Measurements from ENCODE around the gene NHSL1.

Gene NHSL1

GRCh38 chr6:138443979-138444378 lies 55.3 kb downstream of the NHSL1 start:
- Histone ChIP-seq H3K27me3 (ENCODE audit: control insufficient read depth in 2 of 2, insufficient read depth in 2 of 2, low read length in 2 of 2) (no peaks in the 10 kb centered on the region), H3K36me3 (ENCODE audit: control insufficient read depth in 2 of 2, insufficient read depth in 2 of 2, low read length in 2 of 2) (peaks cover 27 to 44% of the 10 kb centered on the region in 2 donors), H3K9ac (ENCODE audit: low read depth in 1 of 2, low read length in 2 of 2) (no peak overlapping the region), H3K27ac (ENCODE audit: low read depth in 2 of 2, low read length in 2 of 2) (no peak overlapping the region), H3K4me3 (ENCODE audit: low read length in 2 of 2) (no peak overlapping the region), H3K4me1 (ENCODE audit: control insufficient read depth in 2 of 2, insufficient read depth in 2 of 2, low read length in 2 of 2) (peaks cover 0 to 3% of the 10 kb centered on the region in 2 donors), H3K9me3 (ENCODE audit: control insufficient read depth in 2 of 2, low read length in 2 of 2) (no peaks in the 10 kb centered on the region)

DNA sequence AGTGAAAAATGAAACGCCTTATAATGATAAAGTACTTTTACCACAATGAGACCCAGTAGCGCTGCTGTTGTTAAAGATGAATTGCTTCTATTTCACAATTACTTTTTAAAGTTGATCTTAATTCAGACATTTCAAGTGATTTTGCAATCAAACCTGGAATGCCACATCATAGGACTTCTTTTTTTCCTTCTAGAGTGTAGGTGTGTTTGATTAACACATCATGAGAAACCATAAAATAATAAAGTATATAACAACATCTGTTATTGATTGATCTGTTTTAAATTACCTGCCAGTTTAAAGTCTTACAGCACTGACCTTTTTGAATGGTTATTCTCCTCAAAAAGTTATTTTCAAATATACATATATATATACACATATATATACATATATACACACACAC lies 56.6 kb downstream of the NHSL1 start:
- Histone ChIP-seq H3K27ac (ENCODE audit: low read depth in 2 of 2, low read length in 2 of 2) (no peak overlapping the region), H3K27me3 (ENCODE audit: control insufficient read depth in 2 of 2, insufficient read depth in 2 of 2, low read length in 2 of 2) (no peaks in the 10 kb centered on the region), H3K4me3 (ENCODE audit: low read length in 2 of 2) (no peak overlapping the region), H3K9ac (ENCODE audit: low read depth in 1 of 2, low read length in 2 of 2) (no peak overlapping the region), H3K36me3 (ENCODE audit: control insufficient read depth in 2 of 2, insufficient read depth in 2 of 2, low read length in 2 of 2) (peaks cover 27 to 50% of the 10 kb centered on the region in 2 donors), H3K9me3 (ENCODE audit: control insufficient read depth in 2 of 2, low read length in 2 of 2) (no peaks in the 10 kb centered on the region), H3K4me1 (ENCODE audit: control insufficient read depth in 2 of 2, insufficient read depth in 2 of 2, low read length in 2 of 2) (peaks cover 0 to 3% of the 10 kb centered on the region in 2 donors)

- peaks cover 29 to 53% of the 10 kb centered on the region in 2 donors for H3K36me3 ChIP-seq (ENCODE audit: control insufficient read depth in 2 of 2, insufficient read depth in 2 of 2, low read length in 2 of 2)
- no peaks in the 10 kb centered on the region for H3K27me3 ChIP-seq (ENCODE audit: control insufficient read depth in 2 of 2, insufficient read depth in 2 of 2, low read length in 2 of 2)
- H3K4me3 ChIP-seq (ENCODE audit: low read length in 2 of 2): no peak overlapping the region
- peaks cover 0 to 3% of the 10 kb centered on the region in 2 donors for H3K4me1 ChIP-seq (ENCODE audit: control insufficient read depth in 2 of 2, insufficient read depth in 2 of 2, low read length in 2 of 2)
- H3K27ac ChIP-seq (ENCODE audit: low read depth in 2 of 2, low read length in 2 of 2): no peak overlapping the region
- H3K9ac ChIP-seq (ENCODE audit: low read depth in 1 of 2, low read length in 2 of 2): no peak overlapping the region
- no peaks in the 10 kb centered on the region for H3K9me3 ChIP-seq (ENCODE audit: control insufficient read depth in 2 of 2, low read length in 2 of 2)
Observed at GRCh38 chr6:138441965-138442364, 57.3 kb downstream of the NHSL1 start.

DNA sequence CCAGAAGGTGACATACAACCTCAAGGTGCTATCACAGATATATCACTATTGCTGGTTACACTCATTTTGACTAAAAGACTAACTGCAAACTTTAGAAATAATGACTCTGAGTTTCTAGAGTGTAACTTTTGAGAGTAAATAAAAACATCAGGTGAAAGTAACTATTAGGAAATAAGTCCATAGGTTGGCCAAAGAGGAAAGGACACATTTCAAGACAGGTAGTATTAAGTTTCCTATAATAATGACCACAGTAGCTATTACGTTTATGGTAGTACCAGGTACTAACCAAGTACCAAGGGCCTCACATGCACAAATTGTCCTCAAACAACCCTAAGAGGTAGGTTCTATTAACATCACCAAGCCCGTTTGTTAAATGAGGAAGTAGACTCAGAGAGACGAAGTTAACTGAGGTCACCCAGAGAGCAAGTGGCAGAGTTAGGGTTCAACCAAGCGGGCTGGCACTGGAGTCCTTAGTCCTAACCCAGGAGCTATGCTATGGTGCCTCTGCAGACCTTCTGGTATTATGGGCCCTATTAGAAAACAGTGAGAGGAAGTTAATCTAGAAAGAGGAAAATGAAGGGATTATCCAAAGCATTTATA lies 58.4 kb downstream of the NHSL1 start:
- Histone ChIP-seq H3K4me3 (ENCODE audit: low read length in 2 of 2) (no peak overlapping the region), H3K27ac (ENCODE audit: low read depth in 2 of 2, low read length in 2 of 2) (no peak overlapping the region), H3K4me1 (ENCODE audit: control insufficient read depth in 2 of 2, insufficient read depth in 2 of 2, low read length in 2 of 2) (peaks cover 0 to 3% of the 10 kb centered on the region in 2 donors), H3K9ac (ENCODE audit: low read depth in 1 of 2, low read length in 2 of 2) (no peak overlapping the region), H3K27me3 (ENCODE audit: control insufficient read depth in 2 of 2, insufficient read depth in 2 of 2, low read length in 2 of 2) (no peaks in the 10 kb centered on the region), H3K36me3 (ENCODE audit: control insufficient read depth in 2 of 2, insufficient read depth in 2 of 2, low read length in 2 of 2) (peaks cover 31 to 51% of the 10 kb centered on the region in 2 donors), H3K9me3 (ENCODE audit: control insufficient read depth in 2 of 2, low read length in 2 of 2) (no peaks in the 10 kb centered on the region)

DNA sequence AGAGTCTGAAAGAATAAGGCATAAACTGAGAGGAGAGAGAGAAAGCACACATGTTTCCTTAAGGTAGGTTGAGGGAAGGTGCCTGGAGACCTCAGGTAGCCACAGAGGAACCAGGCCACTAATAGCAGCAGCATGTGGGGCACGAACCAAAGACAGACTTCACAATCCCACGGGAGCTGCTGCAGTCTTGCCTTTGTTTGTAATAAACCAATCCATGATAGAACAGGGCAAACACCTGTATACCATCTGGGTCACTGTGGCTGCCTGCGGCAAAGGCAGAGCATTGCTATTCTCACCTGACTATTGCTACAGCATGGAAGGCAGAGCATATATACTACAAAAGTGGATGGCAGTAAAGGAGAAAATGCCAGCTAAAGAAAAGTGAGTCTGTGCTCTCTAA lies 59.0 kb downstream of the NHSL1 start:
- Histone ChIP-seq H3K4me1 (ENCODE audit: control insufficient read depth in 2 of 2, insufficient read depth in 2 of 2, low read length in 2 of 2) (peaks cover 0 to 3% of the 10 kb centered on the region in 2 donors), H3K27me3 (ENCODE audit: control insufficient read depth in 2 of 2, insufficient read depth in 2 of 2, low read length in 2 of 2) (no peaks in the 10 kb centered on the region), H3K9me3 (ENCODE audit: control insufficient read depth in 2 of 2, low read length in 2 of 2) (no peaks in the 10 kb centered on the region), H3K4me3 (ENCODE audit: low read length in 2 of 2) (no peak overlapping the region), H3K9ac (ENCODE audit: low read depth in 1 of 2, low read length in 2 of 2) (no peak overlapping the region), H3K36me3 (ENCODE audit: control insufficient read depth in 2 of 2, insufficient read depth in 2 of 2, low read length in 2 of 2) (peaks cover 31 to 55% of the 10 kb centered on the region in 2 donors), H3K27ac (ENCODE audit: low read depth in 2 of 2, low read length in 2 of 2) (no peak overlapping the region)

DNA sequence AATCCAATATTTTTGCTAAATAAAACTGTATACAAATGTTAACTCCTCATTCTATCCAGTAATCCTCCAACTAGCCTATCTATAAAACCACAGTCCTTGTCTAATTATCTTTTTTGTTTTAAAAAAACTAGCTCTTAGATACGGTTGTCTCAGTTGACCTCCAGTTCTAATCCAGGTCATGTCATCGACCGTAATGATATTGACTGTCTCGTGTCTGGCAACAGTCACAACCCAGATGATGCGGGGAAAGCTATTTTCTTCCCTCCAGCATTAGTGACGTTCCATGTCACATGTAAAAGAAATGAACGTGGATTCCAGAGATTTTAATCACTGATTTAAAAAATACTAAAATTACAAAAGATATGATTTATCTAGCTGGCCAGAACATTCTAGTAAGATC lies 59.7 kb downstream of the NHSL1 start:
- no peak overlapping the region for H3K9ac ChIP-seq (ENCODE audit: low read depth in 1 of 2, low read length in 2 of 2)
- no peak overlapping the region for H3K27ac ChIP-seq (ENCODE audit: low read depth in 2 of 2, low read length in 2 of 2)
- peaks cover 31 to 55% of the 10 kb centered on the region in 2 donors for H3K36me3 ChIP-seq (ENCODE audit: control insufficient read depth in 2 of 2, insufficient read depth in 2 of 2, low read length in 2 of 2)
- no peaks in the 10 kb centered on the region for H3K27me3 ChIP-seq (ENCODE audit: control insufficient read depth in 2 of 2, insufficient read depth in 2 of 2, low read length in 2 of 2)
- H3K4me3 ChIP-seq (ENCODE audit: low read length in 2 of 2): no peak overlapping the region
- peaks cover 0 to 3% of the 10 kb centered on the region in 2 donors for H3K4me1 ChIP-seq (ENCODE audit: control insufficient read depth in 2 of 2, insufficient read depth in 2 of 2, low read length in 2 of 2)
- H3K9me3 ChIP-seq (ENCODE audit: control insufficient read depth in 2 of 2, low read length in 2 of 2): no peaks in the 10 kb centered on the region

DNA sequence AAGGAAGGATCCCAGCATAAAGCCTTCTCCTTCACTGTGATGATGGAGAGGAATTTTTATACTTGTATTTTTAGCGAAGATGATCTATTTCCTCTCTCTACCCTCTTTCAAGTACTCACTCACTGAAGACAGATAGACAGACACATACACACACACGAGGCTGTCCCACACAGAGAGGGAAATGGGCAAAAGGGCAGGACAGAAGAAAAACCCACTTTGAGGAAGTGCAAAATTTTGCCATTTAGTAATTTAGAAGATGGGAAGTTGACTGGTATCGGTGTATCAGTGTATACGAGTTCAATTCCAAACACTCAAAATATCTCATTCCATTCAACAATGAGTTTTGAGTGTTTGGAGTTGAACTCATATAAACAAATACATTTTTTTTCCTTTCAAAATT lies 64.4 kb downstream of the NHSL1 start:
- Histone ChIP-seq H3K4me3 (ENCODE audit: low read length in 2 of 2) (no peak overlapping the region), H3K27me3 (ENCODE audit: control insufficient read depth in 2 of 2, insufficient read depth in 2 of 2, low read length in 2 of 2) (no peaks in the 10 kb centered on the region), H3K36me3 (ENCODE audit: control insufficient read depth in 2 of 2, insufficient read depth in 2 of 2, low read length in 2 of 2) (peaks cover 48 to 56% of the 10 kb centered on the region in 2 donors), H3K4me1 (ENCODE audit: control insufficient read depth in 2 of 2, insufficient read depth in 2 of 2, low read length in 2 of 2) (no peaks in the 10 kb centered on the region), H3K27ac (ENCODE audit: low read depth in 2 of 2, low read length in 2 of 2) (no peak overlapping the region), H3K9me3 (ENCODE audit: control insufficient read depth in 2 of 2, low read length in 2 of 2) (no peaks in the 10 kb centered on the region), H3K9ac (ENCODE audit: low read depth in 1 of 2, low read length in 2 of 2) (no peak overlapping the region)

DNA sequence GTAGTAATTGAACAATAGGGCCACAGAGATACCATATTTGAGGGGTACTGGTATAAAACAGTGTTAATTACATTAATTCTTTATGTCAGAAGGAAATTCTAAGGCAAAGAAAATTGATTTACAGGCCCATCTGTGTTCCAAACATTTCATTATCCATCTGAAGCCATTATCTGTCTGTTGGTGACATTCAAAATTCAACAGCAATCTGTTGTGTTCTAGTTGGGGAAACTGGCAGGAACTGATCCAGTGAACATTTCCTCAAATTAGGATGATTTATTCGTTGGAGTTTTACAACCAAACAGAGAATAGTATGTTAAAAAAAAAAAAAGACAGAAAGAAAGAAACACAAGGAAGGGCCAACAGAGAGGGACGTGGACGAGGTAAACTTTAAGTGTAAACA lies 65.2 kb downstream of the NHSL1 start:
- Histone ChIP-seq H3K27ac (ENCODE audit: low read depth in 2 of 2, low read length in 2 of 2) (no peak overlapping the region), H3K9me3 (ENCODE audit: control insufficient read depth in 2 of 2, low read length in 2 of 2) (no peaks in the 10 kb centered on the region), H3K9ac (ENCODE audit: low read depth in 1 of 2, low read length in 2 of 2) (no peak overlapping the region), H3K36me3 (ENCODE audit: control insufficient read depth in 2 of 2, insufficient read depth in 2 of 2, low read length in 2 of 2) (peaks cover 41 to 48% of the 10 kb centered on the region in 2 donors), H3K4me3 (ENCODE audit: low read length in 2 of 2) (no peak overlapping the region), H3K4me1 (ENCODE audit: control insufficient read depth in 2 of 2, insufficient read depth in 2 of 2, low read length in 2 of 2) (no peaks in the 10 kb centered on the region), H3K27me3 (ENCODE audit: control insufficient read depth in 2 of 2, insufficient read depth in 2 of 2, low read length in 2 of 2) (no peaks in the 10 kb centered on the region)

- Histone ChIP-seq H3K9me3 (ENCODE audit: control insufficient read depth in 2 of 2, low read length in 2 of 2) (no peaks in the 10 kb centered on the region), H3K27me3 (ENCODE audit: control insufficient read depth in 2 of 2, insufficient read depth in 2 of 2, low read length in 2 of 2) (no peaks in the 10 kb centered on the region), H3K4me3 (ENCODE audit: low read length in 2 of 2) (no peak overlapping the region), H3K36me3 (ENCODE audit: control insufficient read depth in 2 of 2, insufficient read depth in 2 of 2, low read length in 2 of 2) (peaks cover 44 to 47% of the 10 kb centered on the region in 2 donors), H3K4me1 (ENCODE audit: control insufficient read depth in 2 of 2, insufficient read depth in 2 of 2, low read length in 2 of 2) (peaks cover 0 to 3% of the 10 kb centered on the region in 2 donors), H3K27ac (ENCODE audit: low read depth in 2 of 2, low read length in 2 of 2) (no peak overlapping the region), H3K9ac (ENCODE audit: low read depth in 1 of 2, low read length in 2 of 2) (no peak overlapping the region)
Observed at GRCh38 chr6:138432063-138432356, 67.3 kb downstream of the NHSL1 start.

DNA sequence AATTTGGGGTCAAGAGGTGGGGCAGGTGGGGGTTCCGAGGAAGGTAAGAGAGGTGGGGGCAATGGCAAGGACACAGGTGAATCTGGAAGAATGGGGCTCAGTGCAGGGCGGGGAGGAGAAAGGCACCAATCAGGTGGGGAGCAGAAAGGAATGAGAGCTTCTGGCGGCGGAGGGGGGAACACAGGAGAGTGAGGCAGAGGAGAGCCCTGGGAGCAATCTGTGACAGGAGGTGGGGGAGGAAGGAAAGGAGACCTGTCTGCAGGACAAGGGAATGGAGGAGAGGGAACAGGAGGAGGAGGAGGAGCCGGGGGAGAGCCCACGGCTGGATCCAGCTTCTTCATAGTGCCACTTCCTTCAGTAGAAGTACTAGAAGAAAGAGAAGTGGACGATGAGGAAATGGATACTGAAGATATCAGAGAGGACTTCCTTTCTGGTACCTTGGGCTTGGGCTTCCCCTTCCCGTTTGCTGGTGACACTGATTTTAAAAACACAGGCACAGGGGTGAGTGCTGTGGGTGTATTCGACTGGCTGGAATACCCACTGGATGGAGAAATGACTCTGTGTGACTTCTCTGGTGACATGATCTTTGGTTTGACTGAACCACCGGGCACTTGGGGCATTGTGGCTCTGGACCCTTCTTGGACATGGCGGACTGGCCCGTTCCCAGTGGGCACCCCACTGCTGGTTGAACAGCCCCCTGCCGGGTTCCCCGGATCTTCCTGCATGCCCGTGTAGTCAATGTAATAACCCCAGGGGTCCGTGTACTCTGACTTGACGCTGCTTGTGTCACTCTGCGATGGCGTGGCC lies 67.8 kb downstream of the NHSL1 start:
- H3K9ac ChIP-seq (ENCODE audit: low read depth in 1 of 2, low read length in 2 of 2): no peak overlapping the region
- H3K36me3 ChIP-seq (ENCODE audit: control insufficient read depth in 2 of 2, insufficient read depth in 2 of 2, low read length in 2 of 2): peaks cover 47 to 50% of the 10 kb centered on the region in 2 donors
- H3K27me3 ChIP-seq (ENCODE audit: control insufficient read depth in 2 of 2, insufficient read depth in 2 of 2, low read length in 2 of 2): no peaks in the 10 kb centered on the region
- no peaks in the 10 kb centered on the region for H3K9me3 ChIP-seq (ENCODE audit: control insufficient read depth in 2 of 2, low read length in 2 of 2)
- H3K4me3 ChIP-seq (ENCODE audit: low read length in 2 of 2): no peak overlapping the region
- no peak overlapping the region for H3K27ac ChIP-seq (ENCODE audit: low read depth in 2 of 2, low read length in 2 of 2)
- H3K4me1 ChIP-seq (ENCODE audit: control insufficient read depth in 2 of 2, insufficient read depth in 2 of 2, low read length in 2 of 2): peaks cover 0 to 3% of the 10 kb centered on the region in 2 donors
